ENCODE data around the gene KCNH8.

DNA sequence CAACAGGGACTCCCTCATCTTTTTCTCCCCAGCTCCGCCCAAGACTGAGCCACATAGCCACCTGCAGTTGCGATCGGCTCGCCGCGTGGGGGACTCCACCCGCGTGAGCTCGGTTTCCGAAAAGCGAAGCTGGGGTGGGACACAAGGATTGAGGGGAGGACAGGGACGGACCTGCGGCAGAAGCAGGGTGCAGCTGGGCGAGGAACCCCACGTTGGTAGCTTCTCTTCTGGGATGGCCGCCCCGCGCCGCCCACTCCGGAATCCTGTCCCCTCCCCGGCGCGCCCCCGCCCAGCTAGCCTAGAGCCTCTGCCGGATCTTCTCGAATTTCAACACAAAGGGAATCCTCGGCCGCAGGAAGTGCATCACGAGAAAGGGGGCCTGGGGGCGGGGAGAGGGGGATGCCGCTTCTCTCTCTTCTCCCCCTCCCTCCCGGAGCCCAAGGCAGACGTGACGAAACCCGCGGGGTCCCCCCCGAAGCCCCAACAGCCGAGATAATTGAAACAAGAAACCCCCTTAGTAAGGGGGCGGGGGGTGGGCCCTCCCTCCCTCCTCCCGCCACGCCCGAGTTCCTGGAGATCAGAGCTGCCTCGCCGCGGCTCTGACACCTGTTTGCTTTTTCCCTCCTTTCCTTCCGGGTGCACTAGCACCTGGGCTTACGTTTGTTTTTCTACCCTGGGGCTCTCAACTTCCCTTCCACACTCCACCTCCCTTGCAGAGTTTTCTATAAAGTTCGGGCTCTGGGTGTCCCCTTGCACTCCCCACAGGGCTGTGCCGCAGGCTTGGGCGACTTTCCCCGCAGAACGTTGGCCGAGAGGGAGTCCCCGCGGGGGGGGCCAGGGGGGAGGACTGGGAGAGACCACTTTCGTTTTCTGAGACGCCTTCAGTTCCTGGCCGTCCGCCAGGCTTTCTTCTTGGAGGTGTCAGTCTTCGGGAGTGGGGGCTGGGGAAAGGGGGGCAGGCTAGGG is 1.3 kb upstream of the KCNH8 start:
- TF ChIP-seq CTCF (IDR thresholded peaks at IDR 0.05) (peak; percentile 48 to 69 (median 50)), POLR2A (IDR thresholded peaks at IDR 0.05) (no peak), POLR2AphosphoS5 (IDR thresholded peaks at IDR 0.05) (peak in 1 of 3 donors; percentile 15), EP300 (IDR thresholded peaks at IDR 0.05; ENCODE audit: low read depth) (no peak)
